ENCODE data around the gene ITGB4. TPM values are rescaled to one million over a fixed set of nuclear protein-coding genes. Genes with fewer than 3 reads are reported as not detected.

Gene ITGB4
- total and polyA plus RNA-seq, 2 of the 13 experiments (the other 11 are each of a cell fraction or from before 2014, with no cell fraction given): 6.9 to 14.5 TPM

- peak; percentile 55; the same call in 1 of the 2 replicates for TF ChIP-seq SOX5 (CRISPR knock-in tag; IDR thresholded peaks at IDR 0.05; ENCODE audit: borderline replicate concordance)
- TF ChIP-seq ZBTB33 (CRISPR knock-in tag; IDR thresholded peaks at IDR 0.05): peak; percentile 79; the same call in 1 of the 2 replicates
- no peak for TF ChIP-seq MAFG (CRISPR knock-in tag; IDR thresholded peaks at IDR 0.05)
- TF ChIP-seq ZNF276 (CRISPR knock-in tag; IDR thresholded peaks at IDR 0.05; ENCODE audit: low read depth): no peak
- TF ChIP-seq TRIM24 (CRISPR knock-in tag; IDR thresholded peaks at IDR 0.05): no peak
- no peak for TF ChIP-seq RBAK (CRISPR knock-in tag; IDR thresholded peaks at IDR 0.05)
- TF ChIP-seq ZNF24 (IDR thresholded peaks at IDR 0.05): no peak
- TF ChIP-seq NFE2L2 (IDR thresholded peaks at IDR 0.05; ENCODE audit: low read length): no peak
- no peak for TF ChIP-seq RBM39 (IDR thresholded peaks at IDR 0.05; ENCODE audit: low read depth, low read length, poor library complexity, severe bottlenecking)
- no peak for TF ChIP-seq ZNF749 (CRISPR knock-in tag; IDR thresholded peaks at IDR 0.05; ENCODE audit: borderline replicate concordance)
- peak; percentile 66 for TF ChIP-seq GATAD2A (CRISPR knock-in tag; IDR thresholded peaks at IDR 0.05)
- no peak for TF ChIP-seq RORA (CRISPR knock-in tag; IDR thresholded peaks at IDR 0.05)
- TF ChIP-seq KLF6 (CRISPR knock-in tag; IDR thresholded peaks at IDR 0.05): no peak
- TF ChIP-seq ZMYM4 (CRISPR knock-in tag; IDR thresholded peaks at IDR 0.05): no peak
- TF ChIP-seq, protein P1, sequence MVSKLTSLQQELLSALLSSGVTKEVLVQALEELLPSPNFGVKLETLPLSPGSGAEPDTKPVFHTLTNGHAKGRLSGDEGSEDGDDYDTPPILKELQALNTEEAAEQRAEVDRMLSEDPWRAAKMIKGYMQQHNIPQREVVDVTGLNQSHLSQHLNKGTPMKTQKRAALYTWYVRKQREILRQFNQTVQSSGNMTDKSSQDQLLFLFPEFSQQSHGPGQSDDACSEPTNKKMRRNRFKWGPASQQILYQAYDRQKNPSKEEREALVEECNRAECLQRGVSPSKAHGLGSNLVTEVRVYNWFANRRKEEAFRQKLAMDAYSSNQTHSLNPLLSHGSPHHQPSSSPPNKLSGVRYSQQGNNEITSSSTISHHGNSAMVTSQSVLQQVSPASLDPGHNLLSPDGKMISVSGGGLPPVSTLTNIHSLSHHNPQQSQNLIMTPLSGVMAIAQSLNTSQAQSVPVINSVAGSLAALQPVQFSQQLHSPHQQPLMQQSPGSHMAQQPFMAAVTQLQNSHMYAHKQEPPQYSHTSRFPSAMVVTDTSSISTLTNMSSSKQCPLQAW (CRISPR knock-in tag; IDR thresholded peaks at IDR 0.05): peak; percentile 76; the same call in 1 of the 2 replicates
- TF ChIP-seq, protein P2, sequence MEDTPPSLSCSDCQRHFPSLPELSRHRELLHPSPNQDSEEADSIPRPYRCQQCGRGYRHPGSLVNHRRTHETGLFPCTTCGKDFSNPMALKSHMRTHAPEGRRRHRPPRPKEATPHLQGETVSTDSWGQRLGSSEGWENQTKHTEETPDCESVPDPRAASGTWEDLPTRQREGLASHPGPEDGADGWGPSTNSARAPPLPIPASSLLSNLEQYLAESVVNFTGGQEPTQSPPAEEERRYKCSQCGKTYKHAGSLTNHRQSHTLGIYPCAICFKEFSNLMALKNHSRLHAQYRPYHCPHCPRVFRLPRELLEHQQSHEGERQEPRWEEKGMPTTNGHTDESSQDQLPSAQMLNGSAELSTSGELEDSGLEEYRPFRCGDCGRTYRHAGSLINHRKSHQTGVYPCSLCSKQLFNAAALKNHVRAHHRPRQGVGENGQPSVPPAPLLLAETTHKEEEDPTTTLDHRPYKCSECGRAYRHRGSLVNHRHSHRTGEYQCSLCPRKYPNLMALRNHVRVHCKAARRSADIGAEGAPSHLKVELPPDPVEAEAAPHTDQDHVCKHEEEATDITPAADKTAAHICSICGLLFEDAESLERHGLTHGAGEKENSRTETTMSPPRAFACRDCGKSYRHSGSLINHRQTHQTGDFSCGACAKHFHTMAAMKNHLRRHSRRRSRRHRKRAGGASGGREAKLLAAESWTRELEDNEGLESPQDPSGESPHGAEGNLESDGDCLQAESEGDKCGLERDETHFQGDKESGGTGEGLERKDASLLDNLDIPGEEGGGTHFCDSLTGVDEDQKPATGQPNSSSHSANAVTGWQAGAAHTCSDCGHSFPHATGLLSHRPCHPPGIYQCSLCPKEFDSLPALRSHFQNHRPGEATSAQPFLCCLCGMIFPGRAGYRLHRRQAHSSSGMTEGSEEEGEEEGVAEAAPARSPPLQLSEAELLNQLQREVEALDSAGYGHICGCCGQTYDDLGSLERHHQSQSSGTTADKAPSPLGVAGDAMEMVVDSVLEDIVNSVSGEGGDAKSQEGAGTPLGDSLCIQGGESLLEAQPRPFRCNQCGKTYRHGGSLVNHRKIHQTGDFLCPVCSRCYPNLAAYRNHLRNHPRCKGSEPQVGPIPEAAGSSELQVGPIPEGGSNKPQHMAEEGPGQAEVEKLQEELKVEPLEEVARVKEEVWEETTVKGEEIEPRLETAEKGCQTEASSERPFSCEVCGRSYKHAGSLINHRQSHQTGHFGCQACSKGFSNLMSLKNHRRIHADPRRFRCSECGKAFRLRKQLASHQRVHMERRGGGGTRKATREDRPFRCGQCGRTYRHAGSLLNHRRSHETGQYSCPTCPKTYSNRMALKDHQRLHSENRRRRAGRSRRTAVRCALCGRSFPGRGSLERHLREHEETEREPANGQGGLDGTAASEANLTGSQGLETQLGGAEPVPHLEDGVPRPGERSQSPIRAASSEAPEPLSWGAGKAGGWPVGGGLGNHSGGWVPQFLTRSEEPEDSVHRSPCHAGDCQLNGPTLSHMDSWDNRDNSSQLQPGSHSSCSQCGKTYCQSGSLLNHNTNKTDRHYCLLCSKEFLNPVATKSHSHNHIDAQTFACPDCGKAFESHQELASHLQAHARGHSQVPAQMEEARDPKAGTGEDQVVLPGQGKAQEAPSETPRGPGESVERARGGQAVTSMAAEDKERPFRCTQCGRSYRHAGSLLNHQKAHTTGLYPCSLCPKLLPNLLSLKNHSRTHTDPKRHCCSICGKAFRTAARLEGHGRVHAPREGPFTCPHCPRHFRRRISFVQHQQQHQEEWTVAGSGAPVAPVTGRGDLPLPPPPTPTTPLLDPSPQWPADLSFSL (CRISPR knock-in tag; IDR thresholded peaks at IDR 0.05): no peak
- TF ChIP-seq MLX (CRISPR knock-in tag; IDR thresholded peaks at IDR 0.05): peak; percentile 90; the same call in 1 of the 2 replicates
- TF ChIP-seq ZNF225 (CRISPR knock-in tag; IDR thresholded peaks at IDR 0.05): 0 out of 2 replicates have a peak, but pooled peaks have one; percentile 71
Observed at GRCh38 chr17:75738218-75738802, 17.1 kb downstream of the ITGB4 start (continued).
